Adrenal gland (tissue), 12 donors: ENCODE data around the gene CHP2. TPM values are rescaled to one million over a fixed set of nuclear protein-coding genes. Genes with fewer than 3 reads are reported as not detected.

Experiments
- polyA plus RNA-seq, 3 donors: library from polyadenylated mRNA; stranded (reverse); fragments of 200-250 nt in 2 of 3; fragments of 350-450 nt in 1 of 3; fragmentation: Illumina TruSeq in 1 of 3; extraction: RNeasy Lipid Tissue Mini Kit (QIAGEN cat#74804) in 1 of 3; gene quantifications; one replicate each; pipeline ENCODE4 v1.2.3, GENCODE V29; 2013 to 2014
- total RNA-seq, 9 donors: library from RNA; depleted of rRNA in 4 of 9; stranded (reverse); fragments of >200 nt in 4 of 9; fragments of 120-200 nt in 1 of 9; fragmentation: NEBNext Ultra II Directional in 1 of 9; extraction: Animal tissue kit (Norgen Biotek cat#: 25700) in 1 of 9; gene quantifications; one replicate each; pipeline versions ENCODE4 v1.1.0 to v1.2.4, GENCODE V29; 2013 to 2023
- donor health status: healthy with polysubstance abuse.
- donor health status: Bipolar disorder and iron deficiency.
- donor health status: DM: yes; HTN: yes; CAD: no.
- donor health status: DM: no; HTN: no; CAD: no.
- donor health status: DM: no; HTN: no; CAD: no.
- donor health status: DM: yes; HTN: yes; CAD: no.

The CHP2 gene
- total and polyA plus RNA-seq, 12 donors = 0.07 to 1.4 (median 0.12) TPM; not detected in 8

Other genes with a start within 250 kb of the CHP2 start
- 100 to 1,000 TPM in 7 of 9 donors, 10 to 100 TPM in 2; 57.4 to 143 (median 117) TPM for gene GGA2, start 244.5 kb upstream of the CHP2 start, total RNA-seq
- 100 to 1,000 TPM in 1 of 3 donors, 10 to 100 TPM in 2; 37.7 to 129 (median 66.5) TPM for gene GGA2, start 244.5 kb upstream of the CHP2 start, polyA plus RNA-seq
- 10 to 100 TPM; 20.0 to 85.7 (median 29.5) TPM for gene EARS2, start 197.7 kb upstream of the CHP2 start, total RNA-seq
- gene EARS2, start 197.7 kb upstream of the CHP2 start, polyA plus RNA-seq = 10 to 100 TPM; 30.0 to 44.6 (median 38.4) TPM
- gene UBFD1, start 197.3 kb upstream of the CHP2 start, total RNA-seq = 100 to 1,000 TPM in 3 of 9 donors, 10 to 100 TPM in 6; 58.5 to 151 (median 94.5) TPM
- 10 to 100 TPM in 2 of 3 donors, 1 to 10 TPM in 1; 9.5 to 65.8 (median 10.9) TPM for gene UBFD1, start 197.3 kb upstream of the CHP2 start, polyA plus RNA-seq
- gene NDUFAB1, start 158.7 kb upstream of the CHP2 start, total RNA-seq = 100 to 1,000 TPM; 103 to 306 (median 137) TPM
- 100 to 1,000 TPM in 1 of 3 donors, 10 to 100 TPM in 2; 67.6 to 170 (median 81.6) TPM for gene NDUFAB1, start 158.7 kb upstream of the CHP2 start, polyA plus RNA-seq
- 10 to 100 TPM in 4 of 9 donors, 1 to 10 TPM in 5; 2.8 to 12.9 (median 9.8) TPM for gene PALB2, start 113.7 kb upstream of the CHP2 start, total RNA-seq
- 10 to 100 TPM in 2 of 3 donors, 1 to 10 TPM in 1; 9.6 to 16.4 (median 11.8) TPM for gene PALB2, start 113.7 kb upstream of the CHP2 start, polyA plus RNA-seq
- gene DCTN5, start 113.6 kb upstream of the CHP2 start, total RNA-seq = 10 to 100 TPM; 22.7 to 67.8 (median 43.1) TPM
- 10 to 100 TPM in 1 of 3 donors, 1 to 10 TPM in 2; 7.9 to 64.4 (median 9.8) TPM for gene DCTN5, start 113.6 kb upstream of the CHP2 start, polyA plus RNA-seq
- gene PLK1, start 76.1 kb upstream of the CHP2 start, total RNA-seq = 1 to 10 TPM in 7 of 9 donors, under 1 TPM in 2; 0.18 to 4.8 (median 3.0) TPM
- 1 to 10 TPM; 1.2 to 2.8 (median 2.6) TPM for gene PLK1, start 76.1 kb upstream of the CHP2 start, polyA plus RNA-seq
- 1 to 10 TPM in 4 of 9 donors, under 1 TPM in 4, not detected in 1; 0.20 to 2.7 (median 1.2) TPM for gene ERN2, start 41.8 kb upstream of the CHP2 start, total RNA-seq
- gene ERN2, start 41.8 kb upstream of the CHP2 start, polyA plus RNA-seq = 1 to 10 TPM in 2 of 3 donors, under 1 TPM in 1; 0.60 to 1.5 (median 1.3) TPM
- 1 to 10 TPM in 8 of 9 donors, under 1 TPM in 1; 0.72 to 8.0 (median 4.2) TPM for gene PRKCB, start 81.0 kb downstream of the CHP2 start, total RNA-seq
- gene PRKCB, start 81.0 kb downstream of the CHP2 start, polyA plus RNA-seq = 1 to 10 TPM in 2 of 3 donors, under 1 TPM in 1; 0.54 to 1.7 (median 1.5) TPM